Dedifferentiated amniotic fluid mesenchymal stem cell (primary cell): ENCODE data around the gene CENPM.

Experiments
- DNase-seq: peaks from one replicate; pipeline ENCODE4 v3.0.0-alpha.2; 2016; ENCODE audit errors: extremely low spot score

CENPM gene

DNA sequence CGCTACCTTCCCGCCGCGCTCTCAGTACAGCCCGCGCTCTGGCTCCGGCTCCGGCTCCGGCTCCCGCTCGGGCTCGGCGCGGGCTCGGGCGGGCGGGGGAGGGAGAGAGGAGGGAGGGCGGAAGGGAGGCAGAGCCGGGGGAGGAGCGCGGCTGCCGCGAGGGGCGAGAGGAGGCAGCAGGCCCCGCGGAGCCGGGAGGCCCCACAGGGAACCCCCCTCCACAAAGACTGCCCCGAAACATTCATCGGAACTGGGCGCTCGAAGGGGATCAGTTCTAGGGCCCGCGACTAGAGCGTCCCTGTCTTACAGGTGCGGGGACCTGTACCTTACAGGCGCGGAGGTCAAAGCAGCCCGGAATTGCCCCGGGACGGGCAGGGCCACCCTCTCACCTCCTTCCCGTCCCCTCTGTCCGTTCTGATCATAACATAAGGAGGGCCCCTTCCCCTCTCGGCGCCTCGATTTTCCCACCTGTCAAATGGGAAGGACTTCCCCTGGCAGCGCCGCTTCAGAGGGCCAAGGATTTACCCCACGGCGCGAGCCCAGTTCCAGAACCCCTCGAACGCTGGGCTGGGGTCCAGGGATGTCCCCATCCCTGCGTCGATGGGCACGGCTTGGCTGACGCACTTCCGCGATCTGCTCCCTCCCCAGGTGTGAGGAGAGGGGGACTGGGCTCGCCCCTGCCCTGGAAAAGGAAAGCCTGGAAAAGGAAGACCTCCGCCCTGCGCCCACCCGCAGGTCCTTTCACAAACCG is 31.7 kb downstream of the CENPM start, which contains the start of gene SHISA8:
Gene SHISA8, minus strand, starts transcription at position 40 of the 751 bp plus-strand sequence. CDS start 407 bp downstream, outside the sequence.
- DNase-seq, result no peak

DNA sequence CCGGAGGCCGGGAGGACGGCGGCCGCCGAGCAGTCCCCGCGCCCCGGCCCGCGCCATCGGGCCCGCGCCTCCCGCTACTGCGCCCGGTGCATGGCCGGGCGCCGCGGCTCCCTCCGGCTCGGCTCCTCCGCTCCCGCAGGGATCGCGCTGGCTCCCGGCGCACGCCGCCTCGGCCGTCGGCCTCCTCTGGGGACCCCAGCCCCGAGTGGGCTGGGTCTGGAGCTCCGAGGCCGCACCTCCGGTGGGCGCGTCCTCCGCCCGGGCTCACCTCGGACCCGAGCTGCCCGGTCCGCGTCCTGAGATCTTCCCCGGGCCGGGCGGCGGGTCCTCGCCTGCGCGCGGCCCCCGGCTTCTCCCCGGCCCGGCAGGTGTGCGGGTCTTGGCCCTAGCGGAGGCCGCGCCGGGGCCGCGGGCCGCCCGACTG is 32.3 kb downstream of the CENPM start:
- DNase-seq, result no peak

DNA sequence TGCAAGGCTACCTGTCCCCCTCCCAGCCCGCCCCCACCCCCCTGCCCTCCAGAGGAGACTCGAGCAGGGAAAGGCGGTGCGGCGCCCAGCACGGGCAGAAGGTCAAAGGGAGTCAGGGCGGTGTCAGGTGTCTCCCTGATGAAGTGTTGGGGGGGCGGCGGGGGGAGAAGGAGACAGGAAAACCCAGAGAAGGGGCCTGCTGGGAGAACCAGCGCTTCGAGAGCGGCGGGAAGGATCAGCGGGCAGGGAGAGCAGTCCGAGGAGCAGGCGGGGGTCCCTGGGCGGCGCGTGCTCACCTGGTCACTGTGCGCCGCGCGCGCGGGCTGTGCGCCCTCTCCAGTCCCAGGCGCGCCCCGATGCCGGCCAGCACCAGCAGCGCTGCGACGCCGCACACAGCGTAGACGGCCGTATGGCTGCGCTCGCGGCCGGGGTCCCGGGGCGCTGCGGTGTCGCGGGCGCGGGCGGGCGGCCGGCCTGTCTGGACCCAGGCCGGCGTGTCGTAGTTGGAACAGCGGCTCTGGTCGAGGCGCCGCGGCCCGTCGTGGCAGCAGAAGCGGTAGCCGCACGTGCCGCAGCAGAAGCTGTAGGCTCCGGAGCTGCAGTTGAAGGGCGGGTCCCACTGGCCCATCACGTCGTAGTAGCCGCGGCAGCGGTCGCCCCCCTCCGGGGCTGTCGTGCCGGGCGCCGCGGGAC is 33.0 kb downstream of the CENPM start:
- DNase-seq, result no peak

DNA sequence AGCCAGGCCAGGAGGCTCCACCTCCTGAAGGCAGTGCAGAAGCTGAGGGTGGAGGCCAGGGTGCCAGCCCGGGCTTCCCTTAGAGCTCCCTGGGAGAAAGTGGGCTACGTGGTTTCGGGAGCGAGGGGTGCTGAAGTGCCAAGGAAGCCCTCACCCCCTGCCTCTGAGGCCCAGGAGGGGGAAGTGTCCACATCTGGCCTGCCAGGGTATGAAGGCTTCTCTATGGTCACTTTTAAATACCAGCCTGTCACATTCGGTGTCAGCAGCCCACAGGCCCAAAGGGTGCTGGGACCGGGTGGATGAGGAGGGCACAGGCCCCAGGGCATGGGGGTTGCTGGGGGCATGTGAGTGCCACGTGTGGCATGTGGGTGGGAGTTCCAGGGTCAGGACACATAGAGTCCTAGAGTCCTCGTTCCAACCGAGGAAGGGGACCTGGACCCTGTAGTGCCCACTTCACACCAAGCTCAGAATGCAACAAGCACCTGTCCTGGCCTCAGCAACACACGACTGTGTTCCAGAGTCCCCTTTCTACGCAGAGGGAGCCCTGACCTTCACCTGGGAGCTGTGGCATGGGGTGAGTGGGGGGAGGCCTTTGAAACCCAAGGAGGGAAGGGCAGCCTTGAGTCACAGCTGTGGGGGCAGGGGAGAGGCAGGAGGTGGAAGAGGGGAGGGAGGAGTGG is 33.8 kb downstream of the CENPM start:
- no peak for DNase-seq

DNA sequence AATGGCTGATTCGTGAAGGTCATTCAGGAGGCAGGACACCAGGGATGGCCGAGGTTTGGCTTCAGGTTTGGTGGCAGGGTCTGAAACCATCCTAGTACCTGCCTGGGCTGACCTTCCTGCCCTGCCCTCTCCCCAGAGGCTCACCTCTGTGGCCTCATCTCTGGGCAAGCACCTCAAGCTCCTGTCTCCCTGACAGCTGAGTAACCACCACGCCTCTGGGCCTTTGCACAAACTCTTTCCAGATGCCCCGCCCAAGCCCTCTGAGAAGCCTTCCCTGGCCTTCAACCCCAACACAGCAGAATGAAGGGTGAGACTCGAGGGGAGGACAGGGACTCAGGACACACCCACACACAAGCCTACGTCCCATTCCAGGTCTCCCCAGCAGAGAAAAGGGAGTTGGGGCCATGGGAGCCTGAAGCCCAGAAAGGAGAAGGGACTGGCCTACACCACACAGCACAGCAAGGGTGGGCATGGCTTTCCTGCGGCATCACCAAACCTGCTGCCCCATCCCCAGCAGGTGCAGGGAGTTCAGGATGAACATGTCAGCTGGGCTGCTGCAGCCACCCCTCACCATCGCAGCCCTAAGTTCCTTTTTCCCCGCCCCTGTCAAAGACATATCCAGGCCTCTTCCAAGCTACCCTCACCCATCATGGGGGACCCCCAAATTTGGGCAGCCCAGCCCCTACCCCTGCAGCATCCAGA is 34.5 kb downstream of the CENPM start:
- no peak for DNase-seq

DNA sequence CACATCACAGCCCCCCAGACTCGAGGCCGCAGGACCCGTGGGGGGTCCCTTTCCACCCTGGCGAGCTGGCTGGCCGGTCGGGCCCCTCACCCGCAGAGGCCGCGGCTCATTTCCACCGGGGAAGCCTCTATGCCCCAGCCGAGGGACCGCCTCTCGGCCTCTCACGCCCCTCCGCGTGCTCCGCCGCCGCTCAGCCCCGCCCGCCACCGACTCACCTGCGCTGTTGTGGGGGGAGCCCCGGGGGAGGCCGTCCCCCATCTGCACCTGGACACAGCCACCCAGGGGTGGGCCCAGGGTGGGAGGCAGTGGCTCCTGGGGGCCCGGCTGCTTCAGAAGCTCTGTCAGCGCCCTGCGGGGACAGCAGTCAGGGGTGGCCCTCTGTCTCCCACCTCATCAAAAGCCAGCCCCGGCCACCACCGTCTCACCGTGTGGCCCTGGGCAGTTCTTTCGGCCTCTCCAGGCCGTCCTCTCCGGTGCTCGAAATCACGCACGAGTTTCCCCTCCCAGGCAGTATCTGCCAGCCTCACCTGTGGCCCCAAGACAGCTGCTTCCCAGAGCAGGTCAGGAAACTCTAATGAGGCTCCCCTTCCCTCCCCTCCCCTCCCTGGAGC is 35.8 kb downstream of the CENPM start:
- no peak for DNase-seq

DNA sequence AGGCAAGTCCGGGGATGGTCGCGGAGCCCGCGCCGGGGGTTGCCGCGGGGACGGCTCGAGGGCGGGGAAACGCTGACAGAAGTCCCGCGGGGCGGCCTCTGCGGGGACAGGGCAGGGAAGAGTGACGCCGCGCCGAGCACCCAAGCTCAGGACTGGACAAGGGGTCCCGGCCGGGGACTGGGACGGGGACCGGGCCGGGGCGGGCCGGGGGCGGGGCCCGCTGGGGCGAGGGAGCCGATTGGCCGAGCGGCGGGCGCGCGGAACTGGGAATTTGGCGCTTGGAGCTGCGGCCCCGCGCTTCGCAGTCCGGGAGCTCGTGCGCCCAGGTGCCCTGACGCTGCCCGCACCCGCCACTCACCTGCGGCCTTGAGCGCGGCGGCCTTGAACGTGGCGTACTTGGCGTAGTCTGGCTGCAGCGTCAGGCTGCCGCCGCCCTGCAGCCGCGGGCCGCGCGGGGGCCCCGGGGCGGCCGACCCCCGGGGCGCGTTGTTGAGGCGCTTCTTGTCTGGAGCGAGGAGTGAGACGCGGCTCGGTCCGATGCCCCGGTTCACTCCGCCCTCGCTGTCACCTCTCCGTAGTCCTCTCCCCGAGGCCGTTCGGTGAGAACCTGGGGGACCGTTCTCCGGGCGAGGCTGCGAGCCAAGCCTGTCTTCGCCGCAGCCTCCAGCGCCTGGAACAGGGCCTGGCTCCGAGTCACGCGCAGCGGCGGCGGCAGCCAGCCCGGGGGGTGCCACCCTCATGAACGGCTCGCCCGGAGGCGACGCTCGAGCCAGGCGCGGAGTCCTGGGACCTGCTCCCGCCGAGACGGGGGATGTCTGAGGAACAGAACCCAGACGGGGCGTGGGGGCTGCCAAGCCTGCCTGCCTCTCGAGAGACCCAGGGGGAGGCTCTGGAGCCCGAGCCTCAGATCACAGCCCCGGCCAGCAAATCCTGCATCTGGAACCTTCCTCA is 36.6 kb downstream of the CENPM start:
- DNase-seq, result no peak

DNA sequence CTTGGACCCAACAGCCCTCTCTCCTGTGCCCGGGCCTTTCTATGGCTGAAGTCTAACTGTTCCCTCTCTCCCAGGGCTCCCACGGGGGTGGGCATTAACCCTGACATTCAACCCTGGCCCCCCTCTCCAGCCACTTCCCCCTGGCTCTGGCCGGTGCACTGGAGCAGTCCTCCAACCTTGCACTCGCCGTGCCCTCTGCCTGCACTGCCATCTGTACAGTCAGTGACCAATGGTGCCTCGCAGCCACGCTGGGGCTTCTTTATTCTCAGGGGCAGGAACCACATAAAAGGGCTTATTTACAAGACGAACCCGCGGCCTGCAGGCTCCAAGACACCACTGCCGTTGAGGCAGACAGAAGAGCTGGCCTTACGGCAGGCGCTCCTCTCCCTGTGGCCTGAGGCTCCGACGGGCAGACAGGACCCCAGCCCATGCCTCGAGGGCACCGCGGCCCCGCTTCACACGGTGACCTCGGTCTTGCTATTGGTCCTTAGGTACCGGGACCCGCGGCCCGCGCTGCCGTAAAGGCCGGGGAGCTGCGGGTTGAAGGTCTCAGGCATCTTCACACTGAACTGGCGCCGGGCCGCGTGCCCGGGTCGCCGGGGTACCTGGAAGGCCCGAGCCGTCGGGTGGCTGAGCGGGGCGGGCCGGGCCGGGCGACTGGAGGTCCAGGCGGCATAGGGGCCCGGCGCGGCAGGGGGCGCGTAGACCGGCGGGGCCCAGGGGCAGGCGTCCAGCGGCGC is 37.5 kb downstream of the CENPM start:
- no peak for DNase-seq

DNA sequence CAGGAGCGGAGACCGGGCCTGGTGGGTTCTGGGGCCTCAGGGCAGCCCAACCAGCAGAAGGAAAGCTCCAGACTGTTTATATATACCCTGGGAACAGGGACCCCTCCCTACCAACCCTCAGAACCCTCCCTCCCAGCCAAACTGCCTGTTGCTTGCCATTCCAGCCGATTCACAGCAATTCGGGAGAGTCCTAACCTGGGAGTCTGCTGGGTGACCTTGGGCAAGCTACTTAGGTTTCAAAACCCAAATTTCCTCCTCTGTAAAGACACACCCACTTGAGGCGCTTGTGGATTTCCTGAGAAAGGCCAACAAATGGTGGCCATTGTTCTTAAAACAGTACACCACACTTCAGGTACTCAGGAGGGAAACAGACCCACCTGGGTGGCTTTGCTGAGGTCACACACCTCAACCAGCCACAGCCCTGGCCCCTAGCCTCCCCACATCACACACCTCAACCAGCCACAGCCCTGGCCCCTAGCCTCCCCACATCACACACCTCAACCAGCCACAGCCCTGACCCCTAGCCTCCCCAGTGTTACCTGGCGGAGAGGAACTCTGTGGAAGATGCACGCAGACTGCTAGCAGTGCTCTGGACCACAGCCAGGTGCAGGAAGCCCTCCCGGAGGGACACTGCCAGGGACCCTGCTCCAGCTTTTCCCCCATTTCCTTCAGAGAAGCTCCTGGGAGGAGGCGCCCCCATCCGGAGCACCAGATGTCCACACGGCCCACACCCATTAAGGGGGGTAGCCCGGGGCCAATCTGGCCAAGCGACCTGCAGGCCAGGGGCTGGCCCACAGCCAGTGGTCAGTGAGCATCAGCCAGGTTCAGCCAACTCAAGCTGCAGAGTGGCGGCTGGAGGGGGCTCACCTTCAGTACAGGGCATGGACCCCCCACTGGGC is 38.3 kb downstream of the CENPM start:
- no peak for DNase-seq

DNA sequence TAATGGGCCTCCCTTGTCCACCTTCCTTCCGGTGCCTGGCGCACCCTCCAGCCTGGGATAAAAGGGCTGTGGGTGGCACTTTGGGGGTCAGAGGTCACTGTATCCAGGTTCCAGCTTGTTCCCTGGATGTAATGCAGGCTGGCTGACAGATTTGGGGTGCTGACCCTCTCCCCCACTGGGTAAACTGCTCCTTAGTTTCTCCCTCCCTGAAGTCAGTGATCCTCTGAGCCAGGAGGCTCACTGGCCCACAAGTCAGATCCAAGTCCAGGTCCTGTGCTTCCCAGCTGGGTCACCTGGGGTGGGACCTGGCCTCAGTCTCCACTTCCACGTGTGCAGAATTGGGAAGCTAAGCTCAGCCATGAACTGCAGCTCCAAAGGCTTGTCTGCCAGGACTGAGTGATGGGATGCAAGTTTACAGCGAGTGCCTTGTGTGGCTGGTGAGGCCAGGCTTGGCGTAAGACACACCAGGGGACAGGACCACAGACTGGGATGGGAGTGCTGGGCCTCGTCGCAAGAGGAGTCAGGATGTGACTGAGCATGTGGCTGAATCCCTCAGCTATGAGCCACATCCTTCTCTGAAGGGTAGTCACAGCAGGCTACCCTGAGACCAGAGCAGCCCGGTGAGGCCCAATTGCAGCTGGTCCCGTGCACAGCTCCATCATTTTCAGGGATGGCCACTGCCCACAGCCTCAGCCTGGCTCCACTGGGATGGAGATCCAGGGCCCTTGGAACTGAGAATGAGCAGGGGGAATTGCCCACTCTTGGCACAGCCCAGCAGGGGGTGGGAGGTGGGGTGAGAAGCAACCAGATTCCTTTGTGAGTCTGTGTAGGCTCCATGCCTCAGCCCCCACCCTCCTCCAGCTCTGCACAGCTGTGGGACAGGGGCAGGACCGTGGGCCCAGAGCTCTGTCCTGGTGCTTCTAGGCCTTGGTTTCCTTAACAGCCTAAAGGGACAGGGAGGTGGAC is 39.2 kb downstream of the CENPM start:
- DNase-seq, result no peak

DNA sequence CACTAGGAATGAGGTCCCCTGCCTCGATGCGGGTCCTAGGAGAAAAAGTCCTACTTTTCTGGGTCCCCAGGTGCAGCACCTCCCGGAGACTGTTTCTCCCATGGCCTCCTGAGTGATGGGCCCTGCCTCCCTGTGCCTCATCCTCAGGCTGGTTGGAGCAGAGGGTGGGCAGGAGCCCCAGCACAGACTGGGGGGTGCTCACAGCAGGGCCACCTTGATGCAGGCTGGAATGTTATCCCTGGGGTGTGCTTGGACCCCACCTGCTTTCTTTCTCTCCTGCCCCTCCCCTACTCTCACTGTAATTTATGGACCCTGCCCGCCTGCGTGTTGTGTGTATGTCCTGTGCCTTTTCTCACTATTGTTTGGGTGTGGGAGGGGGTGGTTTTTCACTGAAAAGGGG is 40.1 kb downstream of the CENPM start:
- no peak for DNase-seq

DNA sequence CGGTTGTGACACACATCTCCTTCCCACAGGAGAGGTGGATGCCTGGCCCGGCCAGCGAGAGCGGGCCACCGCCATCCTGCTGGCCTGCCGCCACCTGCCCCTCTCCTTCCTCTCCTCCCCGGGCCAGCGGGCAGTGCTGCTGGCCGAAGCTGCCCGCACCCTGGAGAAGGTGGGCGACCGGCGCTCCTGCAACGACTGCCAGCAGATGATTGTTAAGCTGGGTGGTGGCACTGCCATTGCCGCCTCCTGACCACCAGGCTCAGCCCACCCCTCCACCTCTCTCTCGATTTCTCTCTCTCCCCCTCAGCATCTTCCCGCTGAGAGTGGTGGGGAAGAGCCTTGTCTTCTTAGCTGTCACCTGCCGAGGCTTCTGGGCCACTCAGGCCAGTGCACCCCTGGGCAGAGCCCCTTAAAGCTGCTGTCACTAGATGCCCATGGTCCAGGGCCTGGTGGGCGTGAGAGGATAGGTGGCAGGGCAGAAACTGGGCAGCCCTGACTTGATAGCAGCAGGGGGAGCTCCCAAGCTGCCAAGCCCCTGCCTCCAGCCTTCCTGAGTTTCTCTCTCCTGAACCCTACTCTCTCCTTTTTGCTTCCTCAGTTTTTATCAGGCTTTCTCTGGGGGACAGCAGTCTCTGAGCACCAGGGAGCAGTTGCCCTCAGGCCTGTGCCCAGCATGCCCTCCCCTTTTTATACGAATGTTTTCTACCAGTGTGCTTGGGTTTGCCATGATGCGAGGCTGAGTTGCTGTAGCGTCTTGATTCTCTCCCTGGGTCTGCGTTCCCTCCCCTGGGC is 41.3 kb downstream of the CENPM start:
- DNase-seq, result no peak

DNA sequence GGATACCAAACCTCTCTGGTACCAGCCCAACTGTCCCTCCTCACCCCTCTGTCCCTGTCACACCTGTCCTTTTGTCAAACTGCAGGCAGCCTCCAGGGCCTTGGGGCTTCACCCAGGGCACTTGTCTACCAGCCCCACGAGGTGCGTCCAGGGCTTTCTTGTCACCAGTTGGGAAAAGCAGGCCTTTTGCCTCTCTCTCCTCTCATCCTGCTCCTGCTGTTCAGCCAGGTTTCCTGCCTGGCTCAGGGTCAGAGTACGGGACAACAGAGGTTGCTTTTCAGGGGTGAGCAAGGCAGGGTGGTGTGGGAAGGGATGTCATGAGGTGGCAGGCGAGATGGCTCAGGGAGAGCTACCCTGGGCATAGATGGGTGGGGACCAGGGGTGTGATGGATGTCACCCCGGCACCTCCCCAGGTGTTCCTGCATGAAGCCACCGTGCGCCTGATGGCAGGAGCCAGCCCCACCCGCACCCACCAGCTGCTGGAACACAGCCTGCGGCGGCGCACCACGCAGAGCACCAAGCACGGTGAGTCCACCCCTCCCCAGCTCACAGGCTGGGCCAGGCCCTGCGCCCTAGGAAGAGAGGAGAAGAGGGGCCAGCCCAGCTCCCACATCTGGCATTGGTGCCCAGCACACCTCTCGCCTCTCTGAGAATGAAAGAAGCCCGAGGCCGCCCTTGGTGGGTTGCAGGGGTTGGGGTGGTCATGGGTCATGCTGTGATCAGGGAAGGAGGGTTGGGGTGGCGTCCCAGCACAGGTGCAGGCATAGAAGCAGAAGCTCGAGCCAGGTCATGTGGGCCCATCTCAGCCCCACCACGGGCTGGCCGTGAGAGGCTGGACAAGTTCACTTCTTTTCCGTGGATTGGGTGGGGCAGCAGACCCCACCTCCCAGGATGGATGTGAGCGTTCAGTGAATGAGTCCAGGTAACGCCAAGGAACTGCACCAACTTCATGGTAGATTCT is 42.2 kb downstream of the CENPM start:
- DNase-seq, result no peak

DNA sequence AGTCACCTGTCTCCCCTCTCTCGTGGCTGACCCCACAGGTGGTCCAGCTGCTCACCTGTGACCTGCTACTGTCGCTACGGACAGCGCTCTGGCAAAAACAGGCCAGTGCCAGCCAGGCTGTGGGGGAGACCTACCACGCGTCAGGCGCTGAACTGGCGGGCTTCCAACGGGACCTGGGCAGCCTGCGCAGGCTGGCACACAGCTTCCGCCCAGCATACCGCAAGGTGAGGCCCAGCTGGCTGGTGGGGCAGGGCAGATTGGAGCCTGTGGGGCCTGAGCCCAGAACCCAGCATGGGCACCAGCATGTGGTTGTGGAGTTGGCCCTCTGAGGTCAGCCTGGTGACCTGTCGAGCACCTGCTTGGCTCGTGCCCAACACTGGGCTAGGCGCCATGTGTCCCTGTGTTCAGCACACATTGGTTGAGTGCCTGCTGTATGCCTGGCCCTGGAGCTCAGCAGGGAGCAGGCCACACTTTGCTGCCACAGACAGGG is 44.0 kb downstream of the CENPM start:
- DNase-seq, result no peak

DNA sequence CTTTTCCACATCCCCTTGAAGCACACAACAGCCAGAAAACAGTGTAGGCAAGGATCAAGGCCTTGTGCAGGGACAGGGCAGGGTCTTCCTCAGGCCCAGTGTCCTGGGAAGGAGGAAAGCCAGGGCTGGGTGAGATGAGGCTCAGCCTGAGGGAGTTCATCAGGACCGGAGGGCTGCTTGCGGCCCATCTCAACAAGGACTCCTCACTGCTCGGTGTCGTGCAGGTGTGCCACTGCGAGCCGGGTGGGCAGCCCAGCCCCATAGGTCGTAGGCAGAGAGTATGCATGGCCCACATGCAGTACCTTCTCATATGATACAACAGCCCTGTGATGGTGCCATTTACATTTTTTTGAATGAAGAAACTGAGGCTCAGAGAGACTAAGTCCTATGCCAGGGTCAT is 44.9 kb downstream of the CENPM start:
- no peak for DNase-seq
